BLaER1 treated with 17β-estradiol and CSF1 and Interleukin-3, amounts not matched to agents 10 nM and 100 nM (cell line): ENCODE results near the gene DSC1.
"Not testable (repeated sequence)": the region's sequence is repeated elsewhere in the genome, so short reads cannot be mapped to it uniquely, and the experiment has no call there.

Experiments
- H3K27ac ChIP-seq, 11 experiments: shearing (Covaris generic); formaldehyde crosslinking; 2 replicates each; pipeline ENCODE4 v1.8.1; 2022
- H3K27me3 ChIP-seq, 11 experiments: shearing (Covaris generic); formaldehyde crosslinking; 2 replicates each; pipeline ENCODE4 v1.8.1; 2022
- H3K36me3 ChIP-seq, 11 experiments: shearing (Covaris generic); formaldehyde crosslinking; 2 replicates each; pipeline ENCODE4 v1.8.1; 2022
- H3K4me1 ChIP-seq, 10 experiments: shearing (Covaris generic); formaldehyde crosslinking; 2 replicates each; pipeline ENCODE4 v1.8.1; 2022
- H3K4me2 ChIP-seq, 11 experiments: shearing (Covaris generic); formaldehyde crosslinking; 2 replicates each; pipeline ENCODE4 v1.8.1; 2022
- H3K4me3 ChIP-seq, 10 experiments: shearing (Covaris generic); formaldehyde crosslinking; 2 replicates each; pipeline ENCODE4 v1.8.1; 2022
- H3K9ac ChIP-seq, 11 experiments: shearing (Covaris generic); formaldehyde crosslinking; 2 replicates each; pipeline ENCODE4 v1.8.1; 2022
- H3K9me3 ChIP-seq, 11 experiments: shearing (Covaris generic); formaldehyde crosslinking; replicated peaks in 1 of 11; 2 replicates each; pipeline ENCODE4 v1.8.1; 2022
- H4K20me1 ChIP-seq, 11 experiments: shearing (Covaris generic); formaldehyde crosslinking; 2 replicates each; pipeline ENCODE4 v1.8.1; 2022
- Cebpa-rat ChIP-seq, 11 experiments: shearing (Covaris generic); IDR thresholded peaks; 2 replicates each; pipeline ENCODE4 v1.8.1; 2022

Gene DSC1

DNA sequence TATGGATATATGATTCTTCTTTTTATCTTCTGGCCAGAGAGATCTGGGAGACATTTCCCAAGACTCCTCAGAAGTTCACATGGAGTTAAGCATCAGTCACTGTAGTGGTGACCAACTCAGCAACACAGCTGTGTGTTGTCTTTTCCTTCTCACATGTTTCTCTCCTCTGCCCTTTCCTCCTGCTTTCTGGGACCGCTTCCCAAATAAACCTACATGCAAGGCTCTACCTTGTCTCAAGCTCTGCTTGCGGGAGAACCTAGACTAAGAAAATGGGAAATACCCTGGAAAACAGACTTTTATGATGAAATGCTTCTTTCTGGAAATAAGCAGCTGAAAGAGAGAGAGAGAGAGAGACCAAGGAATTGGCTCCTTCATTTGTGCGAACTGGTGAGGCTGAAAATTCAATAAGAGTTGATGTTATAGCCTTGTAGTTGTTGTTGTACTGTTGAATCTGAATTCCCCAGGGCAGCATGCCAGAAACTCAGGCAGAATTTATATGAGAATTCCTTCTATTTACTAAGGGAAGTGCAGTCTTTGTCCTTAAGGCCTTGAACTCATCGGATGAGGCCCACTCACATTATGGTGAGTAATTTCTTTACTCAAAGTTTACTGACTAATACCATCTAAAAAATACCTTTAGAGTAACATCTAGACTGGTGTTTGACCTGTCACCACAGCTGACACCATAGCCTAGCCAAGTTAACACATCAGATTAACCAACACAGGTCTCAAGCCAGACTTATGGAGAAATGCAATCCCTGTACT lies 22.7 kb upstream of the DSC1 start:
- H3K27me3 ChIP-seq, result no peaks in the 10 kb centered on the region
- H3K9me3 ChIP-seq, result peaks cover 0 to 4% (median 0%) of the 10 kb centered on the region in 11 experiments; a peak in 2 of 22 replicates
- H3K4me1 ChIP-seq, result no peaks in the 10 kb centered on the region
- H4K20me1 ChIP-seq, result no peaks in the 10 kb centered on the region
- TF ChIP-seq Cebpa-rat (IDR thresholded peaks at IDR 0.05), result no peak
- H3K27ac ChIP-seq, result no peak overlapping the region
- no peak overlapping the region for H3K4me2 ChIP-seq
- no peaks in the 10 kb centered on the region for H3K36me3 ChIP-seq
- H3K4me3 ChIP-seq, result no peak overlapping the region
- no peak overlapping the region for H3K9ac ChIP-seq

DNA sequence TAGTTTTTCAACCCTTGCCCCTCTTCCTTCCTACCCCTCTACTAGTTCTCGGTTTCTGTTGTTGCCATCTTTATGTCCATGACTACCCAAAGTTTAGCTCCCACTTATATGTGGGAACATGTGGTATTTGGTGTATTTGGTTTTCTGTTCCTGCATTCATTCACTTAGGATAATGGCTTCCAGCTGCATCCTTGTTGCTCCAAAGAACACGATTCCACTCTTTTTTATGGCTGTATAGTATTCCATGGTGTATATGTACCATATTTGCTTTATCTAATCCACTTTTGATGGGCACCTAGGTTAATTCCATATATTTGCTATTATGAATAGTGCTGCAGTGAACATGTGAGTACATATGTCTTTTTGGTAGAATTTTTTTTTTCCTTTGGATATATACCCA lies 20.6 kb upstream of the DSC1 start:
- no peak for TF ChIP-seq Cebpa-rat (IDR thresholded peaks at IDR 0.05)
- Histone ChIP-seq H3K4me2 (no peak overlapping the region), H3K4me3 (no peak overlapping the region), H3K27ac (no peak overlapping the region), H3K27me3 (no peaks in the 10 kb centered on the region), H3K4me1 (no peaks in the 10 kb centered on the region), H3K36me3 (no peaks in the 10 kb centered on the region), H3K9ac (no peak overlapping the region), H3K9me3 (peaks cover 0 to 4% (median 0%) of the 10 kb centered on the region in 11 experiments; a peak in 2 of 22 replicates), H4K20me1 (no peaks in the 10 kb centered on the region)

DNA sequence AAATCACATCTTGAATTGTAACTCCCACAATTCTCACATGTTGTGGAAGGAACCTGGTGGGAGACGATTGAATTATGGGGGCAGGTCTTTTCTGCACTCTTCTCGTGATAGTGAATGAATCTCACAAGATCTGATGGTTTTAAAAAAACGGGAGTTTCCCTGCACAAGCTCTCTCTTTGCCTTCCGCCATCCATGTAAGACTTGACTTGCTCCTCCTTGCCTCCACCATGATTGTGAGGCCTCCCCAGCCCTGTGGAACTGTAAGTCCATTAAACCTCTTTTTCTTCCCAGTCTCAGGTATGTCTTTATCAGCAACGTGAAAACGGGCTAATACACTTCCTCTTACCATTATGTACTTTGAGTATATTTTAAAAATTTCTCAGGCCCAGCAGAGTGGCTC lies 14.7 kb upstream of the DSC1 start:
- H3K27me3 ChIP-seq, H3K27ac ChIP-seq, H3K4me2 ChIP-seq, H3K9me3 ChIP-seq, H3K4me1 ChIP-seq, H3K4me3 ChIP-seq, H3K36me3 ChIP-seq, H3K9ac ChIP-seq, H4K20me1 ChIP-seq: not testable (repeated sequence)

DNA sequence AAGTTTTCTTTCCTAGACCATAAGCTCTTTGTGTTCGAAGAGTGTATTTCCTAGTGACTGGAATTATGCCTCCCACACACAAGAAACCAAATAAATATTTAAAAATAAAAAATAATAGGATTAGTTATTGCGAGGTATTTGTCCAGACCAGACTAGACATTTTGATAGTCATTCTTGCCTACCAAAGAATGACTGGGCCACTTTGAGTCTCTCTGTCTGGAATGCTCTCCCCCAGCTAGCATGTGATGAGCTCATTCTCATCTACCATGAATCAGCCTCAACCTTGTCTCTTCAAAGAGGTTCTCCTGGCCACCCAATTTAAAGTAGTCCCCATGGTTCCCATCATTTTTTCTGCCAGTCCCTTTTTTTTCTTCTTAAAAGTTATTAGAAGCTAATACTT lies 13.9 kb upstream of the DSC1 start:
- H3K9ac ChIP-seq, result no peak overlapping the region
- no peak overlapping the region for H3K4me3 ChIP-seq
- TF ChIP-seq Cebpa-rat (IDR thresholded peaks at IDR 0.05), result no peak
- H3K4me1 ChIP-seq, result no peaks in the 10 kb centered on the region
- no peaks in the 10 kb centered on the region for H3K36me3 ChIP-seq
- no peak overlapping the region for H3K4me2 ChIP-seq
- no peak overlapping the region for H3K27ac ChIP-seq
- H3K27me3 ChIP-seq, result no peaks in the 10 kb centered on the region
- no peaks in the 10 kb centered on the region for H4K20me1 ChIP-seq
- H3K9me3 ChIP-seq, result peaks cover 0 to 7% (median 0%) of the 10 kb centered on the region in 11 experiments; a peak in 2 of 22 replicates

DNA sequence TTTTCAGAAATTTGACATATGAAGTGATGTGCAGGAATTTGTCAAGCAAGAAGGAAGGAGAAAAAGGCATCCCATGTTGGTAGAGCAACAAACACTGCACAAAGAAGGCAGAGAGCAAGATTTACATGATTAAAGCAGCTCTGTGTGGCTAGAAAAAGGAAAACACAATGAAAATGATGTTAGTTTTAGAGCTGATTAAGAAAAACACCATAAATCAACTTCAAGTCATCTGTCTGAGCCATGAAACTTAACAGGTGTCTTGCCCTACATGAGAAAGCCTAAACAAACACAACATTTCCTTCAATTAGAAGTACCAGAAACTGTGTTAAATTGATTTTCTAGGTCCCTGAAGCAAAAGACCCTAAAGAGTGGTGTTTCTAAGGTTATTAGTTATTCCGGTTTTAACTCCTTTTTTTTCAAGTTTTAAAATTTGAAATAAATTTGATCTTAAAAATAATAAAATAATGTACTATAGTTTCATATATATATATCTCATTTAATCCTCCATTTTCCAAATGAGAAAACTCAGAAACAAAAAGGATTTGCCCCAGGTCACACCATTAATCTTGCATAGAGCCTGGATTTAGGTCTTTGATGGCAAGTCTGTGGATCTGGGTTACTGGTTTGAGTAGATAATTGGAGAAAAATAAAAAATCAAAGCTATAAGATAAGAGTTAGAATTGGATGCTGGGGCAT lies 8.6 kb upstream of the DSC1 start:
- Histone ChIP-seq H3K27ac (no peak overlapping the region), H4K20me1 (no peaks in the 10 kb centered on the region), H3K9ac (no peak overlapping the region), H3K36me3 (no peaks in the 10 kb centered on the region), H3K4me1 (no peaks in the 10 kb centered on the region), H3K27me3 (no peaks in the 10 kb centered on the region), H3K4me2 (no peak overlapping the region), H3K4me3 (no peak overlapping the region), H3K9me3 (no peaks in the 10 kb centered on the region)
- TF ChIP-seq Cebpa-rat (IDR thresholded peaks at IDR 0.05), result no peak

DNA sequence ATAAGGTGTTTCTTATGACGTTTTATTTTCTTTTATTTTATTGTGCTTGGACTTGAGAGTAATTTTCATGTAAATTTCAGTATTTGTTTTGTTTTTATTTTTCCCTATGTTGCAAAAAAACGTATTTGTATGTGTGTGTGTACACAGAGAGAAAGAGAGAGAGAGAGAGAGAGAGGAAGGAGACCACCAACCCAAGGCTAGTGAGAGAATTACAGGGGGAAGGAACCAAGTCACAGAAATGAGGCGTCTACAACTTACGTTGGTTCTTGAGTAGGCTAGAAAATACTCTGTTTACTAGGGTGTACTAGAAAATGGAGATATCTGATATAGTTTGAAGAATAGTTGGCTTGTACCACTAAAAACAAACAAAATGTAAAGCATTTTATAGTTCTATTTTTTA lies 7.7 kb upstream of the DSC1 start:
- H3K9me3 ChIP-seq, result no peaks in the 10 kb centered on the region
- no peak overlapping the region for H3K4me3 ChIP-seq
- no peaks in the 10 kb centered on the region for H3K27me3 ChIP-seq
- no peak overlapping the region for H3K27ac ChIP-seq
- no peaks in the 10 kb centered on the region for H4K20me1 ChIP-seq
- H3K36me3 ChIP-seq, result no peaks in the 10 kb centered on the region
- no peaks in the 10 kb centered on the region for H3K4me1 ChIP-seq
- TF ChIP-seq Cebpa-rat (IDR thresholded peaks at IDR 0.05), result no peak
- no peak overlapping the region for H3K4me2 ChIP-seq
- no peak overlapping the region for H3K9ac ChIP-seq

DNA sequence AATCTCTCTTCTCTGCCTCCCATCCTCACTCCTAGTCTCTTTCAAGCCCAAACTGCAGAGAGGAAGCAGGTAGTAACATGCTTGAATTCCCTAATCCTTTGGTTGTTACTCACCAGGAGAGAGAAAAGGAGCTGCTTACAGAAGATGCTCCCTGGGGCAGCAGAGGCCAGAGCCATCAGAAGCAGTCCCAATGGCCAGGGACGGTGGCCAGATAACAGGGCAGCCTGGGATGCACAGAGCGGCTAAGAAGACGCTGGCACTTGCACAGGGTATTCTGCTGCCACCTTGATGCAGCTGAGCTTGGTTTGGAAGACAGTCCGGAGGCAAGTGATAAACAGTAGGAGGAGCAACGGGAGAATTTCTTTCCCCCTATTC lies 250 bp downstream of the DSC1 start:
- TF ChIP-seq Cebpa-rat (IDR thresholded peaks at IDR 0.05), result no peak
- no peak overlapping the region for H3K27ac ChIP-seq
- no peak overlapping the region for H3K4me3 ChIP-seq
- H3K4me1 ChIP-seq, result peaks cover 0 to 3% (median 0%) of the 10 kb centered on the region in 10 experiments; a peak in 2 of 20 replicates
- H3K27me3 ChIP-seq, result no peaks in the 10 kb centered on the region
- H3K9me3 ChIP-seq, result no peaks in the 10 kb centered on the region
- H3K9ac ChIP-seq, result no peak overlapping the region
- no peaks in the 10 kb centered on the region for H3K36me3 ChIP-seq
- H4K20me1 ChIP-seq, result no peaks in the 10 kb centered on the region
- no peak overlapping the region for H3K4me2 ChIP-seq

DNA sequence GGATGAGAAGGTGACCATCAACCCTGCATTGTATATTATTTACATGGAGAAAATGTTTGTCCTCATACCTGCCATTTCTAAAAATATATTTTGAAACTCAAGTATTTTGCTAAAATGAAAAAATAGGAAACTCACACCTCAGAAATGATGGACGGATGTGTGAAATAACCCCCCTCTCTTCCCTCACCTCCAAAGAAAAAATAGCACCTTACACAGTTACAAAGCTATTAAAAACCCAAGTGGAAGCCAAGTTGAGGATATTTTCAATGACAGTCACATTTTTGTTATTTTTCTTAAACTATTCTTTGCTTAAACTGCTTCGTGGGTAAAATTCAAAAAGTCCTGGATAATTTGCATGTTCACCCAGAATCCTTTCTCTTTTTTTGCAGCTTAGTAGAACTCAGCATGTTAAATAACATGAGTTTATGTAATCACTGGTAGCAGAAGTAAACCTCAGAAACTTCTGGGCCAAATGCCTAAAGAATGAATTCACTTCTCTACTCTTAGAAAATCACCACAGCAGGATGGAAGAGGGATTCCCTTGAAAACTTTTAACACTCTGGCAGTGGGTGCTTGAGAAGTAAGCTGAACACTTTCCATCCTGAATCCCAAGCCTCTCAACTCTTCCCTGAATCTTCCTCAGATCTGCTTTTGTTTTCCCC lies 768 bp downstream of the DSC1 start:
- no peaks in the 10 kb centered on the region for H3K27me3 ChIP-seq
- H3K9ac ChIP-seq, result no peak overlapping the region
- H3K4me1 ChIP-seq, result peaks cover 0 to 3% (median 0%) of the 10 kb centered on the region in 10 experiments; a peak in 2 of 20 replicates
- no peaks in the 10 kb centered on the region for H3K36me3 ChIP-seq
- H3K4me3 ChIP-seq, result no peak overlapping the region
- no peaks in the 10 kb centered on the region for H3K9me3 ChIP-seq
- TF ChIP-seq Cebpa-rat (IDR thresholded peaks at IDR 0.05), result no peak
- H3K4me2 ChIP-seq, result no peak overlapping the region
- H3K27ac ChIP-seq, result no peak overlapping the region
- H4K20me1 ChIP-seq, result no peaks in the 10 kb centered on the region

DNA sequence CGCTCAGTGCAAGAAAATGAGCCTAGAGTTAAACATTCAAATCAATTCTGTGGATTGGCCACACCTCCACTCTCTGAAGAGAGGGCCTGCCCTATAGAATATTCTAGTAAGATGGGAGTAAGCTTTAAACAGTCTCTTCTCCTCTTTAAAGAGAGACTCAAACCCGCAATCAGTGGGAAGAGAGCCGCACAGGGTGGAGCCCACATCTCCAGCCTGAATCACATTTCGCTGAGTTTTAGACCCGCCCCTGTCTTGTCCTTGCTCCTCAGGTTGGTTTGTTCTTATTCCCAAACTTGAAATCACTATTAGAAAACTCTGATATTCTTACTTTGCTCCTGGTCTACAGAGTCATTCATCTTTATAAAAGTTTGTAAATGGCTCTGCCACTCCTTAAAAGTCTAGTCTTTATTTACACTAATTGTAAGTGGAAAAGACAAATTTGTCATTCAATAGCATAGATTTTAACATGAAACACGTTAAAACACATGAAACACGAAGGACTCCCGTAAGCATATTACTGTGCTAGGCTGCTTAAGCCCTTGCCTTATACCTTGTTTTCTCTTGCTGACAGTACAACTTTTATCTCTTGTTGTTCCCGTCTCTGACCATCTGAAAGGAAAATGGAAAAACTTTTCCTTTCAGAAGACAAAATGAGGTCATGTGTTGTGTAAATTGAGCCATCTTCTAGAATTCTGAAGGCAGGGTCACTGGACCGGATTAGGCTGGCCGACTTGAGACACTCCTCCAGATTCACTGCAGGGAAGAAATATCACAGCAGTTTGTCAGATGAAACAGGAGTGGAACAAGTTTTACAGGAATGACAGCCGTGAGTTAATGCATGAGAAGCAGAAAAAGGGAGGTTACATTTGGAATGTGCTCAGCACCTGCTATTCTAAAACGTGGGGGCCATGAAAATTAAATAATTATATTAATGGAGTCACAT lies 5.6 kb downstream of the DSC1 start:
- H3K4me2 ChIP-seq, result no peak overlapping the region
- no peaks in the 10 kb centered on the region for H4K20me1 ChIP-seq
- no peaks in the 10 kb centered on the region for H3K27me3 ChIP-seq
- no peak overlapping the region for H3K27ac ChIP-seq
- H3K4me3 ChIP-seq, result no peak overlapping the region
- no peaks in the 10 kb centered on the region for H3K9me3 ChIP-seq
- H3K36me3 ChIP-seq, result no peaks in the 10 kb centered on the region
- TF ChIP-seq Cebpa-rat (IDR thresholded peaks at IDR 0.05), result no peak
- H3K4me1 ChIP-seq, result no peaks in the 10 kb centered on the region
- H3K9ac ChIP-seq, result no peak overlapping the region
